ENCODE results near the gene ACACB. TPM values are rescaled to one million over a fixed set of nuclear protein-coding genes. Genes with fewer than 3 reads are reported as not detected.

The ACACB gene
- total and polyA plus RNA-seq, 2 donors (not counting 3 experiments of a cell fraction or from before 2014, with no cell fraction given): 1.3 to 5.7 TPM

DNA sequence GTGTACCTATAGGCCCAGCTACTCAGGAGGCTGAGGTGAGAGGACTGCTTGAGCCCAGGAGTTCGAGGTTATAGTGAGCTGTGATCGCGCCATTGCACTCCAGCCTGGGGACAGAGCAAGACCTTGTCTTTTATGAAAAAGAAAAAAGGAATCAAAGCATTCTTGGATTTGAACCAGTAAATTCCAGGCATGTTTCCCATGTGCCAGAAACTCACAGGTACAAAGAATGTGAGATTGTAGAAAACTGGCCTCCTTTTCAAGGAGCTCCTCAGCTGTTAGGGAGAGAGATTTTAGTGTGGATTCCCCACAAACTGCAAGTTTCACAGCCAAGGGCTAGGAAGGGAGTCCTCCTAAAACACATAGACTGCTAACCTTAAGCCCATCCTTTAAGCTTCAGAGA, 97.7 kb downstream of the ACACB start:
- H3K9me1 ChIP-seq (replicated peaks; ENCODE audit: control insufficient read depth, extremely low read depth, insufficient read depth, low read length): no peaks in the 10 kb centered on the region
- no peak for DNase-seq (ENCODE audit: low read depth, low spot score)
- H2AFZ ChIP-seq (ENCODE audit: low read depth, low read length): no peak overlapping the region
- CTCF ChIA-PET: no interaction called here
- no peaks in the 10 kb centered on the region for H3K36me3 ChIP-seq (ENCODE audit: control insufficient read depth in 2 of 2, extremely low read depth in 1 of 2, insufficient read depth in 2 of 2, low read length in 2 of 2)
- no peak for FAIRE-seq
- no TSS peak for BruUV-seq (replicated peaks)
- H3K9me3 ChIP-seq (replicated peaks; ENCODE audit: control insufficient read depth, insufficient read depth, low read length): no peaks in the 10 kb centered on the region
- no peak overlapping the region for H3K9ac ChIP-seq (replicated peaks; ENCODE audit: extremely low read depth, insufficient read depth, low read length)
- H3K27ac ChIP-seq (ENCODE audit: insufficient read depth, low read depth, low read length): no peak overlapping the region
- no peaks in the 10 kb centered on the region for H3K4me1 ChIP-seq (ENCODE audit: control insufficient read depth, extremely low read depth, insufficient read depth, low read length)
- intact Hi-C loops (cut with micrococcal nuclease): no loop called here
- dilution Hi-C loops (cut with MboI; ENCODE audit: extremely low pct_ligation_motif_present, low sequenced_read_pairs): no loop called here
- H4K20me1 ChIP-seq (replicated peaks; ENCODE audit: control insufficient read depth, extremely low read depth, insufficient read depth, low read length): no peaks in the 10 kb centered on the region
- H3K79me2 ChIP-seq (ENCODE audit: control insufficient read depth, insufficient read depth, low read length): no peaks in the 10 kb centered on the region
- H3K27me3 ChIP-seq (ENCODE audit: control insufficient read depth in 2 of 2, insufficient read depth in 2 of 2, low read length in 2 of 2): no peaks in the 10 kb centered on the region
- POLR2A ChIA-PET: no interaction called here
- TF ChIP-seq, protein P1, sequence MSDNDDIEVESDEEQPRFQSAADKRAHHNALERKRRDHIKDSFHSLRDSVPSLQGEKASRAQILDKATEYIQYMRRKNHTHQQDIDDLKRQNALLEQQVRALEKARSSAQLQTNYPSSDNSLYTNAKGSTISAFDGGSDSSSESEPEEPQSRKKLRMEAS (IDR thresholded peaks at IDR 0.05; ENCODE audit: insufficient read depth, insufficient read length): no peak
- TF ChIP-seq GATA2 (IDR thresholded peaks at IDR 0.05; ENCODE audit: insufficient read depth, insufficient read length, low read depth, low read length) (no peak), JUN (IDR thresholded peaks at IDR 0.05; ENCODE audit: borderline replicate concordance, insufficient read depth, insufficient read length, low read depth) (no peak), EZH2 (IDR thresholded peaks at IDR 0.05; ENCODE audit: borderline replicate concordance, low read depth, low read length, severe bottlenecking) (no peak), MYC (IDR thresholded peaks at IDR 0.05; ENCODE audit: low read depth, low read length) (no peak), POLR2AphosphoS5 (IDR thresholded peaks at IDR 0.05; ENCODE audit: insufficient read depth, low read depth, low read length) (no peak), FOS (IDR thresholded peaks at IDR 0.05; ENCODE audit: borderline replicate concordance, insufficient read depth, low read length) (no peak), POLR2A (IDR thresholded peaks at IDR 0.05; ENCODE audit: low read depth, low read length) (no peak)
- TF ChIP-seq, protein P2, sequence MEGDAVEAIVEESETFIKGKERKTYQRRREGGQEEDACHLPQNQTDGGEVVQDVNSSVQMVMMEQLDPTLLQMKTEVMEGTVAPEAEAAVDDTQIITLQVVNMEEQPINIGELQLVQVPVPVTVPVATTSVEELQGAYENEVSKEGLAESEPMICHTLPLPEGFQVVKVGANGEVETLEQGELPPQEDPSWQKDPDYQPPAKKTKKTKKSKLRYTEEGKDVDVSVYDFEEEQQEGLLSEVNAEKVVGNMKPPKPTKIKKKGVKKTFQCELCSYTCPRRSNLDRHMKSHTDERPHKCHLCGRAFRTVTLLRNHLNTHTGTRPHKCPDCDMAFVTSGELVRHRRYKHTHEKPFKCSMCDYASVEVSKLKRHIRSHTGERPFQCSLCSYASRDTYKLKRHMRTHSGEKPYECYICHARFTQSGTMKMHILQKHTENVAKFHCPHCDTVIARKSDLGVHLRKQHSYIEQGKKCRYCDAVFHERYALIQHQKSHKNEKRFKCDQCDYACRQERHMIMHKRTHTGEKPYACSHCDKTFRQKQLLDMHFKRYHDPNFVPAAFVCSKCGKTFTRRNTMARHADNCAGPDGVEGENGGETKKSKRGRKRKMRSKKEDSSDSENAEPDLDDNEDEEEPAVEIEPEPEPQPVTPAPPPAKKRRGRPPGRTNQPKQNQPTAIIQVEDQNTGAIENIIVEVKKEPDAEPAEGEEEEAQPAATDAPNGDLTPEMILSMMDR (IDR thresholded peaks at IDR 0.05; ENCODE audit: extremely low read depth in 1 of 2, insufficient read depth in 1 of 2, low read depth in 1 of 2, low read length in 2 of 2): no peak
- no peak overlapping the region for H3K4me3 ChIP-seq (replicated peaks in 1 of 3; ENCODE audit: insufficient read depth in 1 of 3, low read depth in 1 of 3, low read length in 3 of 3)
- no peak overlapping the region for H3K4me2 ChIP-seq (ENCODE audit: insufficient read depth, low read length)

Data from endothelial cell of umbilical vein (primary cell).